Measurements from ENCODE around the gene SLC22A23. TPM values are rescaled to one million over a fixed set of nuclear protein-coding genes. Genes with fewer than 3 reads are reported as not detected.

Gene SLC22A23
- total RNA-seq, 2 experiments from 2014 or later: not detected

GRCh38 chr6:3359973-3360726, 96.7 kb downstream of the SLC22A23 start:
- H3K9me3 ChIP-seq (ENCODE audit: low read length): no peaks in the 10 kb centered on the region
- H3K4me1 ChIP-seq (ENCODE audit: insufficient read depth, low read length, poor library complexity, severe bottlenecking): peaks cover 23% of the 10 kb centered on the region
- no peaks in the 10 kb centered on the region for H4K20me1 ChIP-seq (ENCODE audit: insufficient read depth, low read length)
- H3K9me2 ChIP-seq (ENCODE audit: insufficient read depth, low read length): no peaks in the 10 kb centered on the region
- H3K4me2 ChIP-seq (ENCODE audit: low read length): no peak overlapping the region
- H2AFZ ChIP-seq (ENCODE audit: low read length): no peak overlapping the region
- intact Hi-C loops (cut with micrococcal nuclease; ENCODE audit: unreplicated experiment): loop anchor here (10.0 kb wide), 5 partner anchors 235 to 775 kb away; partner anchors contain the start of genes ECI2 and WRNIP1
- no peak overlapping the region for H3K27ac ChIP-seq (ENCODE audit: low read depth, low read length, poor library complexity, severe bottlenecking)
- CTCF ChIA-PET (ENCODE audit: unreplicated experiment): interaction anchor here (0.6 kb wide), 1 partner anchor 284 kb away, joined by 5 read pairs; no protein-coding TSS in a partner anchor
- POLR2A ChIA-PET: interaction anchor here (0.6 kb wide), 1 partner anchor 95 kb away, joined by 3 read pairs; no protein-coding TSS in a partner anchor
- H3K36me3 ChIP-seq (ENCODE audit: insufficient read depth, low read length): no peaks in the 10 kb centered on the region
- no peak overlapping the region for H3K4me3 ChIP-seq (ENCODE audit: low read depth, low read length, poor library complexity, severe bottlenecking)
- BruUV-seq (replicated peaks): no TSS peak
- H3K79me2 ChIP-seq (ENCODE audit: insufficient read depth, low read depth, low read length): no peaks in the 10 kb centered on the region
- TF ChIP-seq CTCF (conservative IDR thresholded peaks at IDR 0.05; ENCODE audit: low read length) (no peak), EZH2phosphoT487 (IDR thresholded peaks at IDR 0.05; ENCODE audit: borderline replicate concordance, low read depth, low read length) (no peak)
- DNase-seq (ENCODE audit: low spot score): no peak

GRCh38 chr6:3359101-3359752, 97.6 kb downstream of the SLC22A23 start:
- CTCF ChIA-PET (ENCODE audit: unreplicated experiment): no interaction called here
- BruUV-seq (replicated peaks): no TSS peak
- H3K36me3 ChIP-seq (ENCODE audit: insufficient read depth, low read length): no peaks in the 10 kb centered on the region
- intact Hi-C loops (cut with micrococcal nuclease; ENCODE audit: unreplicated experiment): loop anchor here (10.0 kb wide), 5 partner anchors 234 to 776 kb away; partner anchors contain the start of genes ECI2 and WRNIP1
- H3K79me2 ChIP-seq (ENCODE audit: insufficient read depth, low read depth, low read length): no peaks in the 10 kb centered on the region
- no peak for DNase-seq (ENCODE audit: low spot score)
- H3K4me1 ChIP-seq (ENCODE audit: insufficient read depth, low read length, poor library complexity, severe bottlenecking): peaks cover 32% of the 10 kb centered on the region
- H3K9me3 ChIP-seq (ENCODE audit: low read length): no peaks in the 10 kb centered on the region
- H4K20me1 ChIP-seq (ENCODE audit: insufficient read depth, low read length): no peaks in the 10 kb centered on the region
- TF ChIP-seq CTCF (conservative IDR thresholded peaks at IDR 0.05; ENCODE audit: low read length) (no peak), EZH2phosphoT487 (IDR thresholded peaks at IDR 0.05; ENCODE audit: borderline replicate concordance, low read depth, low read length) (no peak)
- POLR2A ChIA-PET: no interaction called here
- H3K4me3 ChIP-seq (ENCODE audit: low read depth, low read length, poor library complexity, severe bottlenecking): no peak overlapping the region
- no peaks in the 10 kb centered on the region for H3K9me2 ChIP-seq (ENCODE audit: insufficient read depth, low read length)
- H2AFZ ChIP-seq (ENCODE audit: low read length): no peak overlapping the region
- H3K27ac ChIP-seq (ENCODE audit: low read depth, low read length, poor library complexity, severe bottlenecking): no peak overlapping the region
- H3K4me2 ChIP-seq (ENCODE audit: low read length): no peak overlapping the region
